ENCODE measurements around the gene GUCA2B.

The GUCA2B gene

GRCh38 chr1:42192106-42192505, 38.9 kb downstream of the GUCA2B start:
- DNase-seq, result no peak

GRCh38 chr1:42195841-42196240, 42.6 kb downstream of the GUCA2B start:
- no peak for DNase-seq

GRCh38 chr1:42198251-42198650, 45.0 kb downstream of the GUCA2B start:
- no peak for DNase-seq

- DNase-seq, result no peak
Observed at GRCh38 chr1:42201986-42202385, 48.8 kb downstream of the GUCA2B start.
